Right atrium auricular region (tissue), 2 donors: ENCODE measurements around the gene ARSD. TPM values are rescaled to one million over a fixed set of nuclear protein-coding genes. Genes with fewer than 3 reads are reported as not detected.
"Not testable (repeated sequence)": the region's sequence is repeated elsewhere in the genome, so short reads cannot be mapped to it uniquely, and the experiment has no call there.

Experiments used
- DNase-seq: peaks from one replicate; pipeline ENCODE4 v3.0.0-alpha.2; 2019; ENCODE audit warnings: low spot score
- H3K27ac ChIP-seq, 2 donors: fragments of 200-600 bp; sonication (generic); 1 replicate in 1 of 2; 2 replicates in 1 of 2; pipeline ENCODE4 v1.5.1; 2016 to 2019
- H3K27me3 ChIP-seq, 2 donors: fragments of 200-600 bp; sonication (generic); one replicate each; pipeline versions ENCODE4 v1.5.1 to v1.6.0; 2017 to 2019
- H3K36me3 ChIP-seq: fragments of 200-600 bp; sonication (generic); one replicate; pipeline ENCODE4 v1.5.1; 2016
- H3K4me1 ChIP-seq, 2 donors: fragments of 200-600 bp; sonication (generic); one replicate each; pipeline versions ENCODE4 v1.5.1 to v1.6.0; 2017 to 2019
- H3K4me3 ChIP-seq, 2 donors: fragments of 200-600 bp; sonication (generic); 1 replicate in 1 of 2; 2 replicates in 1 of 2; pipeline ENCODE4 v1.5.1; 2017 to 2019; ENCODE audit warnings: mild to moderate bottlenecking in 1 of 2, moderate library complexity in 1 of 2
- H3K9me3 ChIP-seq, 2 donors: fragments of 200-600 bp; sonication (generic); one replicate each; pipeline ENCODE4 v1.5.1; 2019
- CTCF ChIP-seq, 2 donors: fragments of 200-600 bp; sonication (generic); IDR thresholded peaks; one replicate each; pipeline ENCODE4 v1.5.1; 2019; ENCODE audit warnings: antibody characterized with exemption in 2 of 2
- total RNA-seq, 2 donors: library from RNA; depleted of rRNA; stranded (reverse); fragments of >200 nt; gene quantifications; one replicate each; pipeline ENCODE4 v1.1.0, GENCODE V29; 2016

The ARSD gene
- total RNA-seq, 2 donors from 2014 or later, result 6.1 to 10.0 TPM

- Histone ChIP-seq H3K4me3 (no peak overlapping the region), H3K27ac (no peak overlapping the region), H3K4me1 (no peaks in the 10 kb centered on the region), H3K36me3 (no peaks in the 10 kb centered on the region), H3K27me3 (no peaks in the 10 kb centered on the region), H3K9me3 (peaks cover 0 to 29% of the 10 kb centered on the region in 2 donors)
- no peak for TF ChIP-seq CTCF (IDR thresholded peaks at IDR 0.05)
- no peak for DNase-seq
Observed at GRCh38 chrX:2902841-2903240, 26.3 kb downstream of the ARSD start.

GRCh38 chrX:2901367-2902036 is 27.6 kb downstream of the ARSD start:
- peaks cover 0 to 29% of the 10 kb centered on the region in 2 donors for H3K9me3 ChIP-seq
- no peak overlapping the region for H3K4me3 ChIP-seq
- no peak overlapping the region for H3K27ac ChIP-seq
- no peaks in the 10 kb centered on the region for H3K36me3 ChIP-seq
- no peaks in the 10 kb centered on the region for H3K27me3 ChIP-seq
- H3K4me1 ChIP-seq, result no peaks in the 10 kb centered on the region
- DNase-seq, result no peak
- no peak for TF ChIP-seq CTCF (IDR thresholded peaks at IDR 0.05)

- Histone ChIP-seq H3K27me3 (no peaks in the 10 kb centered on the region), H3K27ac (no peak overlapping the region), H3K36me3 (no peaks in the 10 kb centered on the region), H3K4me3 (no peak overlapping the region), H3K9me3 (peaks cover 0 to 19% of the 10 kb centered on the region in 2 donors), H3K4me1 (no peaks in the 10 kb centered on the region)
- DNase-seq, result no peak
- TF ChIP-seq CTCF (IDR thresholded peaks at IDR 0.05), result no peak
Observed at GRCh38 chrX:2898846-2899512, 30.2 kb downstream of the ARSD start.

- H3K4me1 ChIP-seq, H3K4me3 ChIP-seq, H3K27me3 ChIP-seq, H3K36me3 ChIP-seq, H3K27ac ChIP-seq, DNase-seq, H3K9me3 ChIP-seq: not testable (repeated sequence)
Observed at GRCh38 chrX:2897690-2898623, 31.2 kb downstream of the ARSD start.

- Histone ChIP-seq H3K27me3 (no peaks in the 10 kb centered on the region), H3K4me3 (no peak overlapping the region), H3K9me3 (peaks cover 0 to 3% of the 10 kb centered on the region in 2 donors), H3K4me1 (no peaks in the 10 kb centered on the region), H3K36me3 (no peaks in the 10 kb centered on the region), H3K27ac (no peak overlapping the region)
- no peak for TF ChIP-seq CTCF (IDR thresholded peaks at IDR 0.05)
- DNase-seq, result no peak
Observed at GRCh38 chrX:2897311-2897689, 31.8 kb downstream of the ARSD start.

GRCh38 chrX:2894885-2895292 is 34.2 kb downstream of the ARSD start:
- no peaks in the 10 kb centered on the region for H3K36me3 ChIP-seq
- TF ChIP-seq CTCF (IDR thresholded peaks at IDR 0.05), result no peak
- no peaks in the 10 kb centered on the region for H3K27me3 ChIP-seq
- no peaks in the 10 kb centered on the region for H3K9me3 ChIP-seq
- DNase-seq, result no peak
- no peak overlapping the region for H3K4me3 ChIP-seq
- H3K27ac ChIP-seq, result no peak overlapping the region
- no peaks in the 10 kb centered on the region for H3K4me1 ChIP-seq
